ENCODE measurements around the gene MTFP1.

Gene MTFP1

DNA sequence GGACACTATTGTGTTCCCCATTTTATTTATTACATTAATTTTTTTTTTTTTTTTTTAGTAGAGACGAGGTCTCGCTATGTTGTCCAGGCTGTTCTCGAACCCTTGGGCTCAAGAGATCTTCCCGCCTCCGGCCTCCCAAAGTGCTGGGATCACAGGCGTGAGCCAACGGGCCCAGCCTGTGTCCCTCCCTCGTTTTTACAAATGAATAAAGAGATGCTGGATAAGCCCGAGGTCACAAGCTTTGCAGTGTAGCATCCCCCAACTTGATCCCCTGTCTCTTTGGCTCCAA is 297 bp upstream of the MTFP1 start:
- Histone ChIP-seq H3K27ac (ENCODE audit: low read depth in 2 of 2, low read length in 2 of 2) (peak overlapping the region; percentile 71 to 81), H3K4me3 (ENCODE audit: low read length in 2 of 2) (peak overlapping the region; percentile 73 to 92), H3K4me1 (ENCODE audit: control insufficient read depth in 2 of 2, insufficient read depth in 2 of 2, low read length in 2 of 2) (peaks cover 43 to 44% of the 10 kb centered on the region in 2 donors)

DNA sequence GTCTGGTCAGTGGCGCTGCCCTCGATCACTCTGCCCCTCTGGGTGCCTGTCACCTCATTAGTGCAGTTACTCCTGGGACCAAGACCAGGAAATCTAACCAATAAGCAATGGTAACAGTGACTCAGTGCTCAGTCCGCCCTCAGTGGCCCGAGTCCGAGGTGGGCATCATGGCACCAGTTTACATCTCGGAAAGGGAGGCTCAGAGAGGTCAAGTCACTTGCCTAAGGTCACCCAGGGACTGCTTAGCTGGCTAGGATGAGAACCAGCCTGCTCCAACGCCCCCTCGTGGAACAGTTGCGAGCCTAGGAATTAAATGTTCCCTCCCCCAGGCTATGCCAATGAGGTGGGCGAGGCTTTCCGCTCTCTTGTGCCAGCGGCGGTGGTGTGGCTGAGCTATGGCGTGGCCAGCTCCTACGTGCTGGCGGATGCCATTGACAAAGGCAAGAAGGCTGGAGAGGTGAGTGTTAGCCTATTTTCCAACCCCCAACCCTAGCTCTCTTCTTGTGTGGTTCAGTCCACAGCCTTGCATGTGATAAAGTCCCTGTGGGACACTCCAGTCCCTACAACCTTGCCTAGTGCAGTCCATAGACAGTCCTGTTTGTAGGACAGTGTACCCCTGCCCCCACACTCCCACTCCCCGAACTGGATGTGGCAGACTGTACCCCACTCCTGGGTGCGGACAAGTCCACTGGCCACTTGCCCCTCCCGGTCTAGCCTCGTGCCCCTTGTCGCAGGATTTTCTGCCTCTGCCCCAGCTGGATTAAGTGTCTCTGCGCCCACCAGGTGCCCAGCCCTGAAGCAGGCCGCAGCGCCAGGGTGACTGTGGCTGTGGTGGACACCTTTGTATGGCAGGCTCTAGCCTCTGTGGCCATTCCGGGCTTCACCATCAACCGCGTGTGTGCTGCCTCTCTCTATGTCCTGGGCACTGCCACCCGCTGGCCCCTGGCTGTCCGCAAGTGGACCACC is 1.1 kb downstream of the MTFP1 start:
- Histone ChIP-seq H3K4me3 (ENCODE audit: low read length in 2 of 2) (peak overlapping the region; percentile 73 to 92), H3K9me3 (ENCODE audit: control insufficient read depth in 2 of 2, low read length in 2 of 2) (no peaks in the 10 kb centered on the region), H3K36me3 (ENCODE audit: control insufficient read depth in 2 of 2, insufficient read depth in 2 of 2, low read length in 2 of 2) (peaks cover 0 to 5% of the 10 kb centered on the region in 2 donors), H3K9ac (ENCODE audit: low read depth in 1 of 2, low read length in 2 of 2) (peak overlapping the region; percentile 77 to 89), H3K4me1 (ENCODE audit: control insufficient read depth in 2 of 2, insufficient read depth in 2 of 2, low read length in 2 of 2) (peaks cover 35 to 37% of the 10 kb centered on the region in 2 donors), H3K27me3 (ENCODE audit: control insufficient read depth in 2 of 2, insufficient read depth in 2 of 2, low read length in 2 of 2) (no peaks in the 10 kb centered on the region), H3K27ac (ENCODE audit: low read depth in 2 of 2, low read length in 2 of 2) (peak overlapping the region; percentile 71 to 81)

More for the DNA sequence above, 297 bp upstream of the MTFP1 start:
- no peaks in the 10 kb centered on the region for H3K9me3 ChIP-seq (ENCODE audit: control insufficient read depth in 2 of 2, low read length in 2 of 2)
- no peaks in the 10 kb centered on the region for H3K27me3 ChIP-seq (ENCODE audit: control insufficient read depth in 2 of 2, insufficient read depth in 2 of 2, low read length in 2 of 2)
- H3K36me3 ChIP-seq (ENCODE audit: control insufficient read depth in 2 of 2, insufficient read depth in 2 of 2, low read length in 2 of 2): peaks cover 0 to 6% of the 10 kb centered on the region in 2 donors
- H3K9ac ChIP-seq (ENCODE audit: low read depth in 1 of 2, low read length in 2 of 2): peak overlapping the region; percentile 77 to 89

DNA sequence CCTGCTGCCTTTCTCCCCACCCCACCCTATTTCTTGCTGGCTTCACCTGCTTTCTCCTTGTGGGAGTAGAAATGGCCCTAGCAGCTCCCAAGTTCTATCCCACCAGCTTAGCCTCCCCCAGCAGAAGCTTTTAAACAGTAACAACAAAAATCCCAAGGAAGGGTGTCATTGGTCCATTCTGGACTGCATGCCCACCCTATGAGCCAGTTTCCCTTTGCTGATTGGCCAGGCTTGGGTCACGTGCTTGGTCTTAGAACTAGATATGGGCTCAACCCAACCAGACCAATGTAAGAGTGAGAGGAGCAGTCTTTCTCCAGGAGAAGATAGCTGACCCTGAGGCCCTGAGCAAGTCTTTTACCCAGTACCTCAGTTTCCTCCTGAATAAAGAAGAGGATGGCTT is 2.3 kb downstream of the MTFP1 start:
- H3K27ac ChIP-seq (ENCODE audit: low read depth in 2 of 2, low read length in 2 of 2): no peak overlapping the region
- no peak overlapping the region for H3K9ac ChIP-seq (ENCODE audit: low read depth in 1 of 2, low read length in 2 of 2)
- no peaks in the 10 kb centered on the region for H3K27me3 ChIP-seq (ENCODE audit: control insufficient read depth in 2 of 2, insufficient read depth in 2 of 2, low read length in 2 of 2)
- H3K36me3 ChIP-seq (ENCODE audit: control insufficient read depth in 2 of 2, insufficient read depth in 2 of 2, low read length in 2 of 2): peaks cover 0 to 5% of the 10 kb centered on the region in 2 donors
- peaks cover 23 to 26% of the 10 kb centered on the region in 2 donors for H3K4me1 ChIP-seq (ENCODE audit: control insufficient read depth in 2 of 2, insufficient read depth in 2 of 2, low read length in 2 of 2)
- no peak overlapping the region for H3K4me3 ChIP-seq (ENCODE audit: low read length in 2 of 2)
- H3K9me3 ChIP-seq (ENCODE audit: control insufficient read depth in 2 of 2, low read length in 2 of 2): no peaks in the 10 kb centered on the region

DNA sequence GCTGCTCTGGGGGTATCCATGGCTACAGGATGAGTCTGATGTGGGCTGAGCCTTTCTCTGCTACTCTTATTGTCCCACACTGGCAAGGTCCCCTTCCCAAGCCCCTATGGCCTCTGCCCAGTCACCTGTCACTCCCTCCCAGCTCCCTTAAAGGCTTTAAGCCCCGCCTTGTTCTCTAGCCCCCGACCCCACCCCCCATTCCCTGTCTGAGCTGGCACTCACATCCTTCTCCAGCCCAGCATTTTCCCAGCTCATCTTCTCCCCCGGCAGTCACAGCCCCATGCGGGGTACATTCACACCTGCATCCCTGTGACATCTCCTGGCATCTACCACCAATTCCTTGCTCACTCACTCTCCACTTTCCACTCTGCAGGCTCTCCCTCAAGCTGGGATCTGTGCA is 4.3 kb downstream of the MTFP1 start:
- Histone ChIP-seq H3K27ac (ENCODE audit: low read depth in 2 of 2, low read length in 2 of 2) (no peak overlapping the region), H3K9ac (ENCODE audit: low read depth in 1 of 2, low read length in 2 of 2) (no peak overlapping the region), H3K4me1 (ENCODE audit: control insufficient read depth in 2 of 2, insufficient read depth in 2 of 2, low read length in 2 of 2) (peaks cover 10 to 13% of the 10 kb centered on the region in 2 donors), H3K4me3 (ENCODE audit: low read length in 2 of 2) (no peak overlapping the region), H3K36me3 (ENCODE audit: control insufficient read depth in 2 of 2, insufficient read depth in 2 of 2, low read length in 2 of 2) (peaks cover 0 to 5% of the 10 kb centered on the region in 2 donors), H3K9me3 (ENCODE audit: control insufficient read depth in 2 of 2, low read length in 2 of 2) (no peaks in the 10 kb centered on the region), H3K27me3 (ENCODE audit: control insufficient read depth in 2 of 2, insufficient read depth in 2 of 2, low read length in 2 of 2) (no peaks in the 10 kb centered on the region)

DNA sequence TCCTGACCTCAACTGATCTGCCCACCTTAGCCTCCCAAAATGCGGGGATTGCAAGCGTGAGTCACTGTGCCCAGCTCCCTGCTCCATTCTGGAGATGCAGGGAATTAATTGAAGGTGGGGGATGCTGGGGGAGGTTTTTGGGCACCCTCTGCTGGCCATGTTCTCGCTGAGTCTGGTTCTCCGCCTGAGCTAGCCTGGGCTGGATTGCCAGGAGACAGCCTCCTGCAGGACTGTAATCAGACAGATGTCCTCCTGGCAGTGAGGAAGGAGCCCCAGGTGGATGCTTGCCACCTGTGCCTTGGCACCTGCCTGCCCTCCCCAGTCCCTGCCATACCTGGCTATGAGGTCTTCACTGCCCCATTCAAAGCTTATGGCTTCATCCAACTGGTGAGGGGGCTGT is 5.4 kb downstream of the MTFP1 start:
- Histone ChIP-seq H3K27me3 (ENCODE audit: control insufficient read depth in 2 of 2, insufficient read depth in 2 of 2, low read length in 2 of 2) (no peaks in the 10 kb centered on the region), H3K36me3 (ENCODE audit: control insufficient read depth in 2 of 2, insufficient read depth in 2 of 2, low read length in 2 of 2) (peaks cover 0 to 5% of the 10 kb centered on the region in 2 donors), H3K4me1 (ENCODE audit: control insufficient read depth in 2 of 2, insufficient read depth in 2 of 2, low read length in 2 of 2) (peaks cover 4 to 9% of the 10 kb centered on the region in 2 donors), H3K4me3 (ENCODE audit: low read length in 2 of 2) (no peak overlapping the region), H3K27ac (ENCODE audit: low read depth in 2 of 2, low read length in 2 of 2) (no peak overlapping the region), H3K9ac (ENCODE audit: low read depth in 1 of 2, low read length in 2 of 2) (no peak overlapping the region), H3K9me3 (ENCODE audit: control insufficient read depth in 2 of 2, low read length in 2 of 2) (no peaks in the 10 kb centered on the region)

DNA sequence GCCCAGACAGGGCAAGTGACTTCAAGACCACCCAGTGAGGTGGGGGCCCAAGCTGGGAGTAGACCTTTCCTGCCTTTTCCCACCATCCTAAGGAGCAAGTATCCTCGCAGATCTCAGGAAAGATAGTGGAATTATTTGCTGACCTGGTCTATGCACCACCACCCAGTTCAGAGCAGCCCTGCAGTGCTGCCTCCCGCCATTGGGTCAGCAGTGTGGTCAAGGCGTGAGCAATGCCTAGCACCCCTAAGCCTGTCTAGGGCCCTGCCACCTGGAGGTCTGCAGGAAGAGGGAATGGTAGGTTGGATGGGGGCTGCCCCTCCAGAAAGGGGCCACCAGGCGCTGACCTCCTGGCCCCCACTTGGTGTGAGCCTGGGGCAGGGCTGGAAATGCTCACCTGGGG is 6.5 kb downstream of the MTFP1 start:
- no peak overlapping the region for H3K9ac ChIP-seq (ENCODE audit: low read depth in 1 of 2, low read length in 2 of 2)

DNA sequence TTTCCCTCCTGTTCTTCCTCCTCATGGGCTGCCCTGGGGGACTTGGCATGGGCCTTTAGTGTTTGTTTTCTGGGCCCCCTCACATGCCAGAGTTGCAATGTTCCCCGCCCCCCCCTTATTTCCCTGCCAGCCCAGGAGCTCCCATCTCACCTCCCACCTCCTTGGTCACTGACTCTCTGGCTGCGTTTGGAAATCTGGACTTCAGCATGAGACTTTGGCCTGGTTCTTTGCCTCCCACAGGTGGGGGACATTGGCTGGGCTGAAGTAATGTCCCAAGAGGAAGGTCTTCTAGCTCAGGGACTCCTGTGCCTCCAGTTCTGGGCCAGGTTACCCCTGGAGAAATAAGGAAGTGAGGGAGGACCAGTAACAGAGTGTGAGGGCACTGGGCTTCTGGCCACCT is 7.0 kb downstream of the MTFP1 start:
- H3K36me3 ChIP-seq (ENCODE audit: control insufficient read depth in 2 of 2, insufficient read depth in 2 of 2, low read length in 2 of 2): peaks cover 0 to 5% of the 10 kb centered on the region in 2 donors
- no peak overlapping the region for H3K27ac ChIP-seq (ENCODE audit: low read depth in 2 of 2, low read length in 2 of 2)
- no peaks in the 10 kb centered on the region for H3K9me3 ChIP-seq (ENCODE audit: control insufficient read depth in 2 of 2, low read length in 2 of 2)
- no peaks in the 10 kb centered on the region for H3K27me3 ChIP-seq (ENCODE audit: control insufficient read depth in 2 of 2, insufficient read depth in 2 of 2, low read length in 2 of 2)
- no peak overlapping the region for H3K4me3 ChIP-seq (ENCODE audit: low read length in 2 of 2)
- no peak overlapping the region for H3K9ac ChIP-seq (ENCODE audit: low read depth in 1 of 2, low read length in 2 of 2)
- no peaks in the 10 kb centered on the region for H3K4me1 ChIP-seq (ENCODE audit: control insufficient read depth in 2 of 2, insufficient read depth in 2 of 2, low read length in 2 of 2)

More for the DNA sequence above, 6.5 kb downstream of the MTFP1 start:
- Histone ChIP-seq H3K4me3 (ENCODE audit: low read length in 2 of 2) (no peak overlapping the region), H3K4me1 (ENCODE audit: control insufficient read depth in 2 of 2, insufficient read depth in 2 of 2, low read length in 2 of 2) (no peaks in the 10 kb centered on the region), H3K36me3 (ENCODE audit: control insufficient read depth in 2 of 2, insufficient read depth in 2 of 2, low read length in 2 of 2) (peaks cover 0 to 5% of the 10 kb centered on the region in 2 donors), H3K27ac (ENCODE audit: low read depth in 2 of 2, low read length in 2 of 2) (no peak overlapping the region), H3K27me3 (ENCODE audit: control insufficient read depth in 2 of 2, insufficient read depth in 2 of 2, low read length in 2 of 2) (no peaks in the 10 kb centered on the region), H3K9me3 (ENCODE audit: control insufficient read depth in 2 of 2, low read length in 2 of 2) (no peaks in the 10 kb centered on the region)

DNA sequence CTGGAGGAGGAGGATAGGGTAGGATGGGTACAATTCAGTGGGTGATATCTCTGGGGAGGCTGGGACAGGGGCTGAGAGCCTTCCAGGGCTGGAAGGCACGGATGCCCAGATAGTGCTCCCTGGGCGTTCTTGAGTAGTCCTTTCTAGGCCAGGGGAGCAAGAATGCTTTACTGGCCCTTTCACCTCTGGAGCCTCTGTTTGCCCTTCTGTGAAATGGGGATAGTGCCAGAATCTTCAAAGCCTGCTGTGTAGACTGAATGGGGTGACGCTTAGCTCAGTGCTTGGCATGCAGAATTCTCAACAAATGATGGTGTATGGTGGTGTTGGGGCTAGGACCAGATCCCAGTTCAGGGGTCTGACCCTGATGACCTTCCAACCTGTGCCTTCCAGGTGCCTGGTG is 7.7 kb downstream of the MTFP1 start:
- H3K4me3 ChIP-seq (ENCODE audit: low read length in 2 of 2): no peak overlapping the region

DNA sequence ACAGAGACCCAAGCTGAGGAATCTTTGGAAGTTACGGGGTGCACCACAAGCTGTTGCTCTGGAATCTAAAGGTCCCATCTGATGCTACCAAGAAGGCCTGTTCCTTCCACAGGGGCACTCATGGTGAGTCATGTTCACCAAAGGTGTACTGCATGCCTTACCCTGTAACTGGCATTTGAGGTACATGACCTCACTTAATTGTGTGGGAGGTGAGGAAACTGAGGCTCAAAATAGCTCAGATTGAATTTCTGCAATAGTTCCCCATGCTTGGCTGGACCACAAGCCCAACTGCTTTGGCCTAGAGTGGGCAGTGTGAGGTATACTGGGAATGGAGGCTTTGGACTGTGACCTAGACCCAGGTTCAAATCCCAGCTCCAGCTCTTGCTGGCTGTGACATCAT is 8.2 kb downstream of the MTFP1 start:
- H3K4me1 ChIP-seq (ENCODE audit: control insufficient read depth in 2 of 2, insufficient read depth in 2 of 2, low read length in 2 of 2): peaks cover 0 to 3% of the 10 kb centered on the region in 2 donors
- no peak overlapping the region for H3K4me3 ChIP-seq (ENCODE audit: low read length in 2 of 2)
- H3K36me3 ChIP-seq (ENCODE audit: control insufficient read depth in 2 of 2, insufficient read depth in 2 of 2, low read length in 2 of 2): no peaks in the 10 kb centered on the region
- no peaks in the 10 kb centered on the region for H3K9me3 ChIP-seq (ENCODE audit: control insufficient read depth in 2 of 2, low read length in 2 of 2)
- H3K27ac ChIP-seq (ENCODE audit: low read depth in 2 of 2, low read length in 2 of 2): no peak overlapping the region
- H3K27me3 ChIP-seq (ENCODE audit: control insufficient read depth in 2 of 2, insufficient read depth in 2 of 2, low read length in 2 of 2): no peaks in the 10 kb centered on the region
- no peak overlapping the region for H3K9ac ChIP-seq (ENCODE audit: low read depth in 1 of 2, low read length in 2 of 2)

More for the DNA sequence above, 7.7 kb downstream of the MTFP1 start:
- H3K27me3 ChIP-seq (ENCODE audit: control insufficient read depth in 2 of 2, insufficient read depth in 2 of 2, low read length in 2 of 2): no peaks in the 10 kb centered on the region
- H3K27ac ChIP-seq (ENCODE audit: low read depth in 2 of 2, low read length in 2 of 2): no peak overlapping the region
- H3K9me3 ChIP-seq (ENCODE audit: control insufficient read depth in 2 of 2, low read length in 2 of 2): no peaks in the 10 kb centered on the region
- no peaks in the 10 kb centered on the region for H3K4me1 ChIP-seq (ENCODE audit: control insufficient read depth in 2 of 2, insufficient read depth in 2 of 2, low read length in 2 of 2)
- peaks cover 0 to under 1% of the 10 kb centered on the region in 2 donors for H3K36me3 ChIP-seq (ENCODE audit: control insufficient read depth in 2 of 2, insufficient read depth in 2 of 2, low read length in 2 of 2)
- no peak overlapping the region for H3K9ac ChIP-seq (ENCODE audit: low read depth in 1 of 2, low read length in 2 of 2)

DNA sequence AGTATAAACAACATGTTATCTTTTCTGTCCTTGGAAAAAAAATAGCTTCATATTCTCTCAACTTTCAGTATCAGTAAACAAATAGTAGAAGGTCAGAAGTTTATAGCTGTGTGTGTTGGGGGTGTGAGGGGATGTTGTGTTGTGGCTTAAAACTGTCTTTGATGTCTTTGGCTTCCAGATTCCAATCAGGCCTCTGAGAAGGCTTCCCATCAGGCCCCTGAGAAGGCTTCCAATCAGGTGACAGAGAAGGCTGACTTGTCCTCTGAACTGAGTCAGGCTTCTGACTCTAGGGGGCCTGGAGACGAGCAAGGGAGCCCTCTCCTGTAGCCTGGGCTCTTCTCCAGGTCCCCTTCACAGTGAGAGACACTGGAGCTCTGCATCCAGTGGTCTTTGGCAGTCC is 9.3 kb downstream of the MTFP1 start:
- no peaks in the 10 kb centered on the region for H3K27me3 ChIP-seq (ENCODE audit: control insufficient read depth in 2 of 2, insufficient read depth in 2 of 2, low read length in 2 of 2)
- H3K4me1 ChIP-seq (ENCODE audit: control insufficient read depth in 2 of 2, insufficient read depth in 2 of 2, low read length in 2 of 2): peaks cover 0 to 5% of the 10 kb centered on the region in 2 donors
- H3K27ac ChIP-seq (ENCODE audit: low read depth in 2 of 2, low read length in 2 of 2): peak overlapping the region in 1 of 2 donors; percentile 57
- H3K9me3 ChIP-seq (ENCODE audit: control insufficient read depth in 2 of 2, low read length in 2 of 2): no peaks in the 10 kb centered on the region
- no peaks in the 10 kb centered on the region for H3K36me3 ChIP-seq (ENCODE audit: control insufficient read depth in 2 of 2, insufficient read depth in 2 of 2, low read length in 2 of 2)
- no peak overlapping the region for H3K9ac ChIP-seq (ENCODE audit: low read depth in 1 of 2, low read length in 2 of 2)
- H3K4me3 ChIP-seq (ENCODE audit: low read length in 2 of 2): no peak overlapping the region
